HFFc6 (cell line): Measurements from ENCODE around the gene YKT6. TPM values are rescaled to one million over a fixed set of nuclear protein-coding genes. Genes with fewer than 3 reads are reported as not detected.
"Not testable (repeated sequence)": the region's sequence is repeated elsewhere in the genome, so short reads cannot be mapped to it uniquely, and the experiment has no call there.

Experiments used
- DNase-seq: peaks from one replicate; pipeline ENCODE4 v3.0.0-alpha.2; 2018
- H3K27ac Mint-ChIP-seq: 2 replicates; pipeline ENCODE4 v1.8.0; 2020; ENCODE audit warnings: mild to moderate bottlenecking, mixed read lengths
- H3K27me3 Mint-ChIP-seq: 2 replicates; pipeline ENCODE4 v1.8.0; 2021; ENCODE audit warnings: mild to moderate bottlenecking, moderate library complexity, mixed read lengths; ENCODE audit not compliant: insufficient read depth
- H3K36me3 Mint-ChIP-seq: 2 replicates; pipeline ENCODE4 v1.8.0; 2021; ENCODE audit warnings: low read depth, mixed read lengths
- H3K4me1 Mint-ChIP-seq: 2 replicates; pipeline ENCODE4 v1.8.0; 2020; ENCODE audit warnings: low read depth, mixed read lengths
- H3K4me3 Mint-ChIP-seq: 2 replicates; pipeline ENCODE4 v1.8.0; 2020; ENCODE audit warnings: mild to moderate bottlenecking, moderate library complexity, mixed read lengths
- H3K9me3 Mint-ChIP-seq: 2 replicates; pipeline ENCODE4 v1.8.0; 2020; ENCODE audit warnings: mild to moderate bottlenecking, mixed read lengths
- CTCF ChIP-seq: fragments of 200-600 bp; sonication (generic); IDR thresholded peaks from 2 replicates; pipeline ENCODE4 v1.5.0; 2021; ENCODE audit warnings: antibody characterized with exemption, mild to moderate bottlenecking
- total RNA-seq, 6 experiments: library from RNA; stranded (reverse); fragmentation: NEBNext Ultra II Directional; extraction: Animal tissue kit (Norgen Biotek cat#: 25700); gene quantifications; 2 replicates in 1 of 6; 3 replicates in 5 of 6; pipeline ENCODE4 v1.2.3, GENCODE V29; 2021

The YKT6 gene
- total RNA-seq, 6 experiments from 2014 or later, result 155 to 174 (median 167) TPM

GRCh38 chr7:44173911-44174693, 26.7 kb upstream of the YKT6 start:
- TF ChIP-seq CTCF, result no peak
- H3K27me3 Mint-ChIP-seq, result peaks cover 28% of the 10 kb centered on the region
- H3K36me3 Mint-ChIP-seq, result no peaks in the 10 kb centered on the region
- H3K4me3 Mint-ChIP-seq, result no peak overlapping the region
- no peaks in the 10 kb centered on the region for H3K9me3 Mint-ChIP-seq
- peaks cover 11% of the 10 kb centered on the region for H3K4me1 Mint-ChIP-seq
- no peak for DNase-seq
- H3K27ac Mint-ChIP-seq, result no peak overlapping the region

GRCh38 chr7:44174694-44174948, 26.2 kb upstream of the YKT6 start:
- not testable (repeated sequence) for H3K9me3 Mint-ChIP-seq, DNase-seq, H3K36me3 Mint-ChIP-seq, H3K27ac Mint-ChIP-seq, H3K4me3 Mint-ChIP-seq
- peaks cover 31% of the 10 kb centered on the region for H3K27me3 Mint-ChIP-seq
- H3K4me1 Mint-ChIP-seq, result peaks cover 11% of the 10 kb centered on the region

- Mint-ChIP-seq H3K36me3 (no peaks in the 10 kb centered on the region), H3K27me3 (peaks cover 35% of the 10 kb centered on the region), H3K4me1 (peaks cover 11% of the 10 kb centered on the region), H3K9me3 (no peaks in the 10 kb centered on the region), H3K27ac (no peak overlapping the region), H3K4me3 (no peak overlapping the region)
- no peak for DNase-seq
- no peak for TF ChIP-seq CTCF
Measured at GRCh38 chr7:44175730-44176129, 25.0 kb upstream of the YKT6 start.

GRCh38 chr7:44176486-44176885, 24.3 kb upstream of the YKT6 start:
- Mint-ChIP-seq H3K4me1 (peaks cover 11% of the 10 kb centered on the region), H3K27ac (no peak overlapping the region), H3K9me3 (no peaks in the 10 kb centered on the region), H3K36me3 (no peaks in the 10 kb centered on the region), H3K27me3 (peaks cover 32% of the 10 kb centered on the region), H3K4me3 (no peak overlapping the region)
- DNase-seq, result no peak
- TF ChIP-seq CTCF, result no peak

- H3K27me3 Mint-ChIP-seq, result peaks cover 38% of the 10 kb centered on the region
- H3K4me3 Mint-ChIP-seq, result no peak overlapping the region
- no peak overlapping the region for H3K27ac Mint-ChIP-seq
- peaks cover 7% of the 10 kb centered on the region for H3K9me3 Mint-ChIP-seq
- peaks cover 11% of the 10 kb centered on the region for H3K4me1 Mint-ChIP-seq
- no peak for TF ChIP-seq CTCF
- no peak for DNase-seq
- H3K36me3 Mint-ChIP-seq, result peaks cover 7% of the 10 kb centered on the region
Measured at GRCh38 chr7:44177570-44178131, 23.1 kb upstream of the YKT6 start.

- Mint-ChIP-seq H3K36me3 (peaks cover 18% of the 10 kb centered on the region), H3K4me1 (peaks cover 30% of the 10 kb centered on the region), H3K4me3 (no peak overlapping the region), H3K9me3 (peaks cover 16% of the 10 kb centered on the region), H3K27me3 (peaks cover 31% of the 10 kb centered on the region), H3K27ac (no peak overlapping the region)
- DNase-seq, result no peak
- no peak for TF ChIP-seq CTCF
Measured at GRCh38 chr7:44180631-44181030, 20.1 kb upstream of the YKT6 start.
